Smooth muscle cell (in vitro differentiated cells): ENCODE measurements around the gene ANKRD28. TPM values are rescaled to one million over a fixed set of nuclear protein-coding genes. Genes with fewer than 3 reads are reported as not detected.
A peak's percentile ranks its signal among the peaks of the same experiment; 100 is the strongest.

Experiments used
- DNase-seq: peaks from one replicate; lab custom pipeline; 2025; ENCODE audit not compliant: unreplicated experiment; lab: John Stamatoyannopoulos, UW
- H2AFZ ChIP-seq: fragments of 200-600 bp; sonication (generic); 2 replicates; pipeline ENCODE4 v1.6.0; 2016; ENCODE audit warnings: antibody characterized with exemption, low read depth, mild to moderate bottlenecking
- H3F3A ChIP-seq: fragments of 200-600 bp; sonication (generic); 2 replicates; pipeline ENCODE4 v1.6.0; 2017; ENCODE audit warnings: antibody characterized with exemption, low read depth
- H3K27ac ChIP-seq: fragments of 200-600 bp; sonication (generic); 2 replicates; pipeline ENCODE4 v1.5.1; 2016; ENCODE audit warnings: low read depth, mild to moderate bottlenecking
- H3K27me3 ChIP-seq: fragments of 200-600 bp; sonication (generic); 2 replicates; pipeline ENCODE4 v1.6.1; 2016; ENCODE audit warnings: low read depth, mild to moderate bottlenecking
- H3K36me3 ChIP-seq: fragments of 200-600 bp; sonication (generic); 2 replicates; pipeline ENCODE4 v1.5.1; 2016; ENCODE audit warnings: low read depth
- H3K4me1 ChIP-seq: fragments of 200-600 bp; sonication (generic); 2 replicates; pipeline ENCODE4 v1.5.1; 2016; ENCODE audit warnings: low read depth
- H3K4me2 ChIP-seq: fragments of 200-600 bp; sonication (generic); 2 replicates; pipeline ENCODE4 v1.6.0; 2016; ENCODE audit warnings: mild to moderate bottlenecking
- H3K4me3 ChIP-seq: fragments of 200-600 bp; sonication (generic); 2 replicates; pipeline ENCODE4 v1.5.1; 2016; ENCODE audit warnings: mild to moderate bottlenecking
- H3K79me2 ChIP-seq: fragments of 200-600 bp; sonication (generic); 2 replicates; pipeline ENCODE4 v1.6.0; 2016; ENCODE audit warnings: low read depth, mild to moderate bottlenecking
- H3K9ac ChIP-seq: fragments of 200-600 bp; sonication (generic); 2 replicates; pipeline ENCODE4 v1.6.0; 2016; ENCODE audit warnings: low read depth
- H3K9me3 ChIP-seq: fragments of 200-600 bp; sonication (generic); replicated peaks from 2 replicates; pipeline ENCODE4 v1.5.1; 2016; ENCODE audit warnings: low read depth
- H4K20me1 ChIP-seq: fragments of 200-600 bp; sonication (generic); 2 replicates; pipeline ENCODE4 v1.6.0; 2016; ENCODE audit warnings: low read depth
- WGBS: methylation state at CpG from one replicate; pipeline ENCODE4 v1.1.7; 2016; ENCODE audit warnings: low lambda C conversion rate; 5-methylcytosine and 5-hydroxymethylcytosine counted together
- polyA plus RNA-seq: library from polyadenylated mRNA; unstranded; fragments of >200 nt; fragmentation: Nextera tagmentation; extraction: Ambion mirVana; gene quantifications from 2 replicates; pipeline ENCODE4 v1.2.1, GENCODE V29; 2016
- total RNA-seq: library from RNA; depleted of rRNA; stranded (reverse); fragments of >200 nt; gene quantifications from 2 replicates; pipeline ENCODE4 v1.2.3, GENCODE V29; 2014
- TF ChIP-seq, protein P1 (sequence below): fragments of 200-600 bp; sonication (generic); IDR thresholded peaks from 2 replicates; pipeline ENCODE4 v1.5.1; 2017; ENCODE audit warnings: borderline replicate concordance, mild to moderate bottlenecking, antibody characterized with exemption; ENCODE audit not compliant: insufficient read depth, poor library complexity, severe bottlenecking

ANKRD28 gene
- total and polyA plus RNA-seq, 2 experiments from 2014 or later: 11.8 to 35.7 TPM

- no peak overlapping the region for H3K4me2 ChIP-seq
- peaks cover 17% of the 10 kb centered on the region for H3K4me1 ChIP-seq
- peak overlapping the region; percentile 97 for H3K27ac ChIP-seq
Measured at GRCh38 chr3:15638891-15639262, 158.9 kb downstream of the ANKRD28 start.

GRCh38 chr3:15638193-15638890 is 159.4 kb downstream of the ANKRD28 start:
- no peak overlapping the region for H3K4me3 ChIP-seq
- H3K4me1 ChIP-seq: peaks cover 23% of the 10 kb centered on the region
- H3K9me3 ChIP-seq: no peaks in the 10 kb centered on the region
- peak overlapping the region; percentile 97 for H3K27ac ChIP-seq
- no peak overlapping the region for H2AFZ ChIP-seq
- no peaks in the 10 kb centered on the region for H3K36me3 ChIP-seq
- TF ChIP-seq, protein P1, sequence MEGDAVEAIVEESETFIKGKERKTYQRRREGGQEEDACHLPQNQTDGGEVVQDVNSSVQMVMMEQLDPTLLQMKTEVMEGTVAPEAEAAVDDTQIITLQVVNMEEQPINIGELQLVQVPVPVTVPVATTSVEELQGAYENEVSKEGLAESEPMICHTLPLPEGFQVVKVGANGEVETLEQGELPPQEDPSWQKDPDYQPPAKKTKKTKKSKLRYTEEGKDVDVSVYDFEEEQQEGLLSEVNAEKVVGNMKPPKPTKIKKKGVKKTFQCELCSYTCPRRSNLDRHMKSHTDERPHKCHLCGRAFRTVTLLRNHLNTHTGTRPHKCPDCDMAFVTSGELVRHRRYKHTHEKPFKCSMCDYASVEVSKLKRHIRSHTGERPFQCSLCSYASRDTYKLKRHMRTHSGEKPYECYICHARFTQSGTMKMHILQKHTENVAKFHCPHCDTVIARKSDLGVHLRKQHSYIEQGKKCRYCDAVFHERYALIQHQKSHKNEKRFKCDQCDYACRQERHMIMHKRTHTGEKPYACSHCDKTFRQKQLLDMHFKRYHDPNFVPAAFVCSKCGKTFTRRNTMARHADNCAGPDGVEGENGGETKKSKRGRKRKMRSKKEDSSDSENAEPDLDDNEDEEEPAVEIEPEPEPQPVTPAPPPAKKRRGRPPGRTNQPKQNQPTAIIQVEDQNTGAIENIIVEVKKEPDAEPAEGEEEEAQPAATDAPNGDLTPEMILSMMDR: no peak
- H3F3A ChIP-seq: peaks cover 16% of the 10 kb centered on the region
- H4K20me1 ChIP-seq: no peaks in the 10 kb centered on the region
- no peaks in the 10 kb centered on the region for H3K27me3 ChIP-seq
- no peaks in the 10 kb centered on the region for H3K79me2 ChIP-seq
- peak overlapping the region; percentile 75 for H3K9ac ChIP-seq
- no peak for DNase-seq
- peak overlapping the region; percentile 62 for H3K4me2 ChIP-seq
- 42% methylated on average over 6 of the region's 6 CpGs for WGBS

More at GRCh38 chr3:15638891-15639262, 158.9 kb downstream of the ANKRD28 start:
- DNase-seq: no peak
- H3K9me3 ChIP-seq: no peaks in the 10 kb centered on the region
- no peaks in the 10 kb centered on the region for H4K20me1 ChIP-seq
- no peaks in the 10 kb centered on the region for H3K36me3 ChIP-seq
- TF ChIP-seq, protein P1: no peak
- WGBS: 88% methylated on average over 1 of the region's 1 CpG
- H3K9ac ChIP-seq: no peak overlapping the region
- H3F3A ChIP-seq: peaks cover 16% of the 10 kb centered on the region
- no peak overlapping the region for H3K4me3 ChIP-seq
- no peaks in the 10 kb centered on the region for H3K79me2 ChIP-seq
- no peaks in the 10 kb centered on the region for H3K27me3 ChIP-seq
- H2AFZ ChIP-seq: no peak overlapping the region

- peak overlapping the region; percentile 97 for H3K27ac ChIP-seq
- no peak overlapping the region for H2AFZ ChIP-seq
- DNase-seq: no peak
- no peaks in the 10 kb centered on the region for H3K36me3 ChIP-seq
- H3K4me1 ChIP-seq: peaks cover 24% of the 10 kb centered on the region
- TF ChIP-seq, protein P1: no peak
- no peak overlapping the region for H3K4me3 ChIP-seq
- WGBS: 65% methylated on average over 7 of the region's 7 CpGs
- H4K20me1 ChIP-seq: no peaks in the 10 kb centered on the region
- H3K9ac ChIP-seq: peak overlapping the region; percentile 75
- no peaks in the 10 kb centered on the region for H3K9me3 ChIP-seq
- H3K27me3 ChIP-seq: no peaks in the 10 kb centered on the region
- H3K4me2 ChIP-seq: peak overlapping the region; percentile 62
- H3K79me2 ChIP-seq: no peaks in the 10 kb centered on the region
- H3F3A ChIP-seq: peaks cover 16% of the 10 kb centered on the region
Measured at GRCh38 chr3:15637131-15637951, 160.4 kb downstream of the ANKRD28 start.
